Measurements from ENCODE around the gene PTPRD.

Gene PTPRD

DNA sequence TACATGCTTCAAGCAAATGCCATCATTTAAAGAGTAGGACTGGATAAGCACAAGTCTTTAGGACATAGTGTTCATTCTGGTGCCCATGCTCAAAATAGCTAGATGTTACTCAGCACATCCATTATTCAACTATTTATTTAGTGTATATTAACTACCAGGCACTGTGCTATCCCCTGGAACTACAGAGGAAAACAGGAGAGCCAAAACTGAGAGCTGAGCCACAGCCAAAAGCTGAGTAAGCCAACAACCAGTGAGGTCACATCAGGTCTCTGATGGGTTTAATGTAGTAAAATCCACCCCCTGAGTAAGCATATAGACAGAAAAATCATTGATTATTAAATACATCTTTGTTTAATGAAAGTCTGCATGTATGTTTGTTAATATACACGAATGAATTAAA, 2343.9 kb downstream of the PTPRD start:
- DNase-seq: no peak
- Histone ChIP-seq H4K12ac (ENCODE audit: low read depth, low read length) (no peak overlapping the region), H3K4me1 (ENCODE audit: control insufficient read depth in 1 of 2, insufficient read depth in 2 of 2, low read length in 2 of 2) (no peaks in the 10 kb centered on the region), H3K9me3 (ENCODE audit: insufficient read depth, low read depth, low read length) (no peaks in the 10 kb centered on the region), H3K36me3 (ENCODE audit: control insufficient read depth in 1 of 2, insufficient read depth in 2 of 2, low read length in 2 of 2) (no peaks in the 10 kb centered on the region), H3K4ac (ENCODE audit: low read depth, low read length) (no peak overlapping the region), H2AFZ (ENCODE audit: insufficient read depth, low read length, poor library complexity) (no peak overlapping the region), H4K8ac (ENCODE audit: low read depth, low read length) (no peak overlapping the region), H3K9ac (ENCODE audit: low read length) (no peak overlapping the region), H2BK120ac (ENCODE audit: insufficient read depth, low read length, poor library complexity) (no peak overlapping the region), H3K79me1 (ENCODE audit: low read length) (no peaks in the 10 kb centered on the region), H2BK12ac (ENCODE audit: low read length) (no peak overlapping the region), H3K27me3 (ENCODE audit: insufficient read depth, low read length) (no peaks in the 10 kb centered on the region), H3K18ac (ENCODE audit: low read length) (no peak overlapping the region), H2BK5ac (ENCODE audit: low read depth, low read length, poor library complexity) (no peak overlapping the region), H2AK5ac (ENCODE audit: low read length) (no peak overlapping the region), H3K14ac (ENCODE audit: low read length) (no peak overlapping the region), H3K23ac (ENCODE audit: low read length) (no peak overlapping the region), H3K27ac (ENCODE audit: low read depth, low read length) (no peak overlapping the region), H3K4me2 (ENCODE audit: low read length) (no peak overlapping the region), H4K91ac (ENCODE audit: low read depth, low read length) (no peak overlapping the region), H3K4me3 (ENCODE audit: low read depth, low read length) (no peak overlapping the region), H3K79me2 (ENCODE audit: control insufficient read depth, insufficient read depth, low read length, poor library complexity) (no peaks in the 10 kb centered on the region)
- no CpG with 5 or more reads among the region's 1 CpG for WGBS (ENCODE audit: extremely low coverage, insufficient coverage, insufficient read length)

DNA sequence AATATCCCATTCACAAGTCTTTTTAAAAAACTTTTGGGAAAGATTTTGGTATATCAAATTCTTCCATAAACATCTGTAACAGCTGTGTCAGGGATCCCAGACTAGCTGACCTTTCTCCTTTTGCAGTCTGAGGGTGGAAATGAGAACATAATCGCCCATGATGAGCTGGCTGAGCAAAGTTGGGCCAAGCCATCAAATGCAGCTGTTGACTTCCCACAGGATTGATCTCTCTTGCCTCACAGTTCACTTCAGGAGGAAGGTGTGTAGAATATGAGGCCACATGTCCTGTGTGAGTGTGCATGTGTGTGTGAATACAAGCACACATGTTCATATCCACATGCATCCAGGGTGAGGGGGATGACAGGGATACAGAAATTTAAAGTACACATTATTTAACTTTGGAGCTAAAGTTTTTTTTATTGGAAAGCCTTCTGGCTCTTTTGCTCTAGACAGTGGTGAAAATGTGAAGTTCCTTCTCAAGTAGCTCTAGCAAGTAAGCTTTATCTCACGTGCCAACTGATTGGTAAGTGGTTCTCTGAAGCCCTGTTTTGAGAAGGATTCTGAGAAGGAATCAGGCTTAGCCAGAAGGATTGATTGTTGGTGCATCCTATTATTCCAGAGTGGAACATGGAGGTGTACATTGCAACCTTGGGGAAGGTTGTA, 2344.5 kb downstream of the PTPRD start:
- Histone ChIP-seq H2BK120ac (ENCODE audit: insufficient read depth, low read length, poor library complexity) (no peak overlapping the region), H3K79me1 (ENCODE audit: low read length) (no peaks in the 10 kb centered on the region), H2BK5ac (ENCODE audit: low read depth, low read length, poor library complexity) (no peak overlapping the region), H4K91ac (ENCODE audit: low read depth, low read length) (no peak overlapping the region), H2AFZ (ENCODE audit: insufficient read depth, low read length, poor library complexity) (no peak overlapping the region), H2BK12ac (ENCODE audit: low read length) (no peak overlapping the region), H3K23ac (ENCODE audit: low read length) (no peak overlapping the region), H3K79me2 (ENCODE audit: control insufficient read depth, insufficient read depth, low read length, poor library complexity) (no peaks in the 10 kb centered on the region), H3K4me2 (ENCODE audit: low read length) (no peak overlapping the region), H2AK5ac (ENCODE audit: low read length) (no peak overlapping the region), H3K4me3 (ENCODE audit: low read depth, low read length) (no peak overlapping the region), H3K27me3 (ENCODE audit: insufficient read depth, low read length) (no peaks in the 10 kb centered on the region), H3K9me3 (ENCODE audit: insufficient read depth, low read depth, low read length) (no peaks in the 10 kb centered on the region), H4K12ac (ENCODE audit: low read depth, low read length) (no peak overlapping the region), H3K14ac (ENCODE audit: low read length) (no peak overlapping the region), H3K4me1 (ENCODE audit: control insufficient read depth in 1 of 2, insufficient read depth in 2 of 2, low read length in 2 of 2) (no peaks in the 10 kb centered on the region), H3K27ac (ENCODE audit: low read depth, low read length) (no peak overlapping the region), H3K4ac (ENCODE audit: low read depth, low read length) (no peak overlapping the region), H3K36me3 (ENCODE audit: control insufficient read depth in 1 of 2, insufficient read depth in 2 of 2, low read length in 2 of 2) (no peaks in the 10 kb centered on the region), H4K8ac (ENCODE audit: low read depth, low read length) (no peak overlapping the region), H3K9ac (ENCODE audit: low read length) (no peak overlapping the region), H3K18ac (ENCODE audit: low read length) (no peak overlapping the region)
- no CpG with 5 or more reads among the region's 2 CpGs for WGBS (ENCODE audit: extremely low coverage, insufficient coverage, insufficient read length)
- no peak for DNase-seq

DNA sequence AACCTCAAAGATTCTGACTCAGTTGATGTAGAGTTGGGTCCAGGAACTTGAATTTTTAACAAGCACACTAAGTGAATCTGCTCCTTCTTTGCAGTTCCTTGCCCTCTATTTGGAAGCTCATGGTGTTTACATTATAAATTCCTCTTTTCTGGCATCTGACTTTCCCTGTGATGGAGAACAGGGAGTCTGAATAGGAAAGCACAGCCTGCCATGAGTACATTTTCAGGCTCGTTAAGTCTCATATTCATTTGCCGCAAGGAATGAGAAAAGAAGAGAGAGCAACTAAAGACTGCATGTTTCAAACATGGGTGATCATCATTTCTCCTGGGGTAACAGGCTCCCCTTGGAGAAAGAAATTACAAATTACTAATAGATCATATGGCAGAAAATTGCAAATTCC, 2345.2 kb downstream of the PTPRD start:
- no peaks in the 10 kb centered on the region for H3K79me2 ChIP-seq (ENCODE audit: control insufficient read depth, insufficient read depth, low read length, poor library complexity)
- H4K12ac ChIP-seq (ENCODE audit: low read depth, low read length): no peak overlapping the region
- no peaks in the 10 kb centered on the region for H3K27me3 ChIP-seq (ENCODE audit: insufficient read depth, low read length)
- H3K9me3 ChIP-seq (ENCODE audit: insufficient read depth, low read depth, low read length): no peaks in the 10 kb centered on the region
- H4K8ac ChIP-seq (ENCODE audit: low read depth, low read length): no peak overlapping the region
- no peak overlapping the region for H2BK5ac ChIP-seq (ENCODE audit: low read depth, low read length, poor library complexity)
- no peak overlapping the region for H2BK12ac ChIP-seq (ENCODE audit: low read length)
- H3K18ac ChIP-seq (ENCODE audit: low read length): no peak overlapping the region
- H2AK5ac ChIP-seq (ENCODE audit: low read length): no peak overlapping the region
- H3K79me1 ChIP-seq (ENCODE audit: low read length): no peaks in the 10 kb centered on the region
- WGBS (ENCODE audit: extremely low coverage, insufficient coverage, insufficient read length): no CpG with 5 or more reads among the region's 2 CpGs
- no peak overlapping the region for H3K23ac ChIP-seq (ENCODE audit: low read length)
- DNase-seq: no peak
- no peak overlapping the region for H3K14ac ChIP-seq (ENCODE audit: low read length)
- no peak overlapping the region for H3K4me3 ChIP-seq (ENCODE audit: low read depth, low read length)
- peaks cover 0 to 5% of the 10 kb centered on the region in 2 experiments for H3K4me1 ChIP-seq (ENCODE audit: control insufficient read depth in 1 of 2, insufficient read depth in 2 of 2, low read length in 2 of 2)
- no peak overlapping the region for H3K4me2 ChIP-seq (ENCODE audit: low read length)
- H3K9ac ChIP-seq (ENCODE audit: low read length): no peak overlapping the region
- no peak overlapping the region for H3K27ac ChIP-seq (ENCODE audit: low read depth, low read length)
- H4K91ac ChIP-seq (ENCODE audit: low read depth, low read length): no peak overlapping the region
- H3K36me3 ChIP-seq (ENCODE audit: control insufficient read depth in 1 of 2, insufficient read depth in 2 of 2, low read length in 2 of 2): no peaks in the 10 kb centered on the region
- H3K4ac ChIP-seq (ENCODE audit: low read depth, low read length): no peak overlapping the region
- no peak overlapping the region for H2AFZ ChIP-seq (ENCODE audit: insufficient read depth, low read length, poor library complexity)
- H2BK120ac ChIP-seq (ENCODE audit: insufficient read depth, low read length, poor library complexity): no peak overlapping the region

DNA sequence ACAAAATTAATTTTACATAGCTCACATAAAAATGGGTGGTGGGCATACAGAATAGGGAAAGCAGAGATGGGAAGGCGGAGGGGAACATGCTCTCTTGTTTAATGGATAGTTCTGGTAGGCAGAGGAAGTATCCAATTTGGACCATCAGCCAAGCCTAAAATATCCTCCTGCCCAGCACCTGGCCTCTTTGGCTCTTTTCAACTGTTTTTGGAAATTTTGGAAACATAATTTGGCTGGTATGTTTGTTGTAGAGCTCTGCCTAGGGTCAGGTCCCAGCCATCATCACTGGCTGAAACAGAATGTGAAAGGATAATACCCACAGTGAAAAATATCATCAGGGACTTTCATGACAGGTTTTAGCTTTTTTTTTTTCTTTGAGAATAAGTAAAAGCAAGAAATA, 2345.9 kb downstream of the PTPRD start:
- no peak for DNase-seq
- H3K36me3 ChIP-seq (ENCODE audit: control insufficient read depth in 1 of 2, insufficient read depth in 2 of 2, low read length in 2 of 2): no peaks in the 10 kb centered on the region
- H3K18ac ChIP-seq (ENCODE audit: low read length): no peak overlapping the region
- H2AK5ac ChIP-seq (ENCODE audit: low read length): no peak overlapping the region
- no peak overlapping the region for H4K8ac ChIP-seq (ENCODE audit: low read depth, low read length)
- no peak overlapping the region for H3K9ac ChIP-seq (ENCODE audit: low read length)
- H3K4ac ChIP-seq (ENCODE audit: low read depth, low read length): no peak overlapping the region
- no peak overlapping the region for H2BK120ac ChIP-seq (ENCODE audit: insufficient read depth, low read length, poor library complexity)
- H2BK5ac ChIP-seq (ENCODE audit: low read depth, low read length, poor library complexity): no peak overlapping the region
- H3K79me1 ChIP-seq (ENCODE audit: low read length): no peaks in the 10 kb centered on the region
- WGBS (ENCODE audit: extremely low coverage, insufficient coverage, insufficient read length): no CpG with 5 or more reads among the region's 1 CpG
- H3K27me3 ChIP-seq (ENCODE audit: insufficient read depth, low read length): no peaks in the 10 kb centered on the region
- no peak overlapping the region for H2AFZ ChIP-seq (ENCODE audit: insufficient read depth, low read length, poor library complexity)
- H3K4me1 ChIP-seq (ENCODE audit: control insufficient read depth in 1 of 2, insufficient read depth in 2 of 2, low read length in 2 of 2): peaks cover 0 to 5% of the 10 kb centered on the region in 2 experiments
- no peak overlapping the region for H3K4me3 ChIP-seq (ENCODE audit: low read depth, low read length)
- no peaks in the 10 kb centered on the region for H3K9me3 ChIP-seq (ENCODE audit: insufficient read depth, low read depth, low read length)
- no peak overlapping the region for H2BK12ac ChIP-seq (ENCODE audit: low read length)
- H3K4me2 ChIP-seq (ENCODE audit: low read length): no peak overlapping the region
- H3K14ac ChIP-seq (ENCODE audit: low read length): no peak overlapping the region
- H4K91ac ChIP-seq (ENCODE audit: low read depth, low read length): no peak overlapping the region
- H4K12ac ChIP-seq (ENCODE audit: low read depth, low read length): no peak overlapping the region
- no peak overlapping the region for H3K23ac ChIP-seq (ENCODE audit: low read length)
- H3K79me2 ChIP-seq (ENCODE audit: control insufficient read depth, insufficient read depth, low read length, poor library complexity): no peaks in the 10 kb centered on the region
- no peak overlapping the region for H3K27ac ChIP-seq (ENCODE audit: low read depth, low read length)
